Activated CD8-positive, alpha-beta memory T cell treated with anti-CD3 and anti-CD28 coated beads, Interleukin-2, amount 50 U/mL, for 48 hours (primary cell): ENCODE data around the gene SELENON.
"Not testable (repeated sequence)": the region's sequence is repeated elsewhere in the genome, so short reads cannot be mapped to it uniquely, and the experiment has no call there.

Source experiments
- DNase-seq: peaks from one replicate; pipeline ENCODE4 v3.0.0-alpha.2; 2020

The SELENON gene

GRCh38 chr1:25833158-25833557 is 33.2 kb downstream of the SELENON start:
- DNase-seq, result no peak

GRCh38 chr1:25834894-25835293 is 34.9 kb downstream of the SELENON start:
- DNase-seq, result no peak

GRCh38 chr1:25836695-25837094 is 36.7 kb downstream of the SELENON start:
- no peak for DNase-seq

- DNase-seq, result no peak
These were observed 37.4 kb downstream of the SELENON start for GRCh38 chr1:25837262-25837875.

GRCh38 chr1:25839808-25840207 is 39.8 kb downstream of the SELENON start:
- DNase-seq, result not testable (repeated sequence)

GRCh38 chr1:25843483-25843882 is 43.5 kb downstream of the SELENON start:
- no peak for DNase-seq

GRCh38 chr1:25844536-25845337 is 44.7 kb downstream of the SELENON start:
- DNase-seq, result no peak

- DNase-seq, result no peak
These were observed 45.7 kb downstream of the SELENON start for GRCh38 chr1:25845664-25846063.

- no peak for DNase-seq
These were observed 47.9 kb downstream of the SELENON start for GRCh38 chr1:25847929-25848328.

- DNase-seq, result no peak
These were observed 48.5 kb downstream of the SELENON start for GRCh38 chr1:25848531-25848930.

GRCh38 chr1:25854554-25854953 is 54.6 kb downstream of the SELENON start:
- DNase-seq, result no peak

GRCh38 chr1:25856856-25857255 is 56.9 kb downstream of the SELENON start:
- DNase-seq, result no peak

GRCh38 chr1:25858494-25858893 is 58.5 kb downstream of the SELENON start:
- DNase-seq, result no peak

- peak; percentile 97 for DNase-seq
These were observed 59.2 kb downstream of the SELENON start, which contains the start of gene AUNIP for GRCh38 chr1:25858906-25859789. Gene AUNIP (minus strand): TSS chr1:25859457. CDS start chr1:25859357, 100 bp downstream.

- DNase-seq, result peak; percentile 38
These were observed 61.6 kb downstream of the SELENON start for GRCh38 chr1:25861316-25862286.

GRCh38 chr1:25862785-25863485 is 62.9 kb downstream of the SELENON start:
- peak; percentile 30 for DNase-seq

- peak; percentile 32 for DNase-seq
These were observed 63.7 kb downstream of the SELENON start for GRCh38 chr1:25863486-25864262.

GRCh38 chr1:25864434-25864833 is 64.4 kb downstream of the SELENON start:
- DNase-seq, result no peak

- DNase-seq, result no peak
These were observed 66.3 kb downstream of the SELENON start for GRCh38 chr1:25866288-25866687.

GRCh38 chr1:25867210-25867991 is 67.4 kb downstream of the SELENON start:
- DNase-seq, result no peak
